K562 (cell line): ENCODE measurements around the gene HS3ST1. TPM values are rescaled to one million over a fixed set of nuclear protein-coding genes. Genes with fewer than 3 reads are reported as not detected.

ENCODE experiments used
- ATAC-seq: fragments of 200-7000 bp; cut with Tn5 transposase; 3 replicates; pipeline ENCODE4 v1.9.1; 2020; ENCODE audit warnings: moderate library complexity
- BruUV-seq: library from RNA; stranded (reverse); fragments of 400-500 nt; replicated peaks from 2 replicates; lab custom pipeline; 2021; lab: Mats Ljungman, UMichigan
- CTCF ChIA-PET: fragments of 300-600 bp; formaldehyde crosslinking; extraction: SDS; loops from one replicate; lab custom pipeline; 2021; ENCODE audit warnings: low intra/inter-chr PET ratio; lab: Yijun Ruan, JAX
- POLR2A ChIA-PET: fragments of 300-600, 350-650 bp; sonication (Branson Sonifier 250); formaldehyde crosslinking; extraction: SDS; loops from one replicate; lab custom pipeline; 2021; ENCODE audit warnings: antibody characterized with exemption, inconsistent platforms; lab: Yijun Ruan, JAX
- DNase-seq, 4 experiments: peaks; one replicate each; pipeline versions ENCODE4 v3.0.0 to v3.0.0-alpha.2; 2011 to 2018; ENCODE audit warnings: low spot score in 3 of 4, mixed read lengths in 3 of 4; ENCODE audit errors: extremely low read depth in 1 of 4
- FAIRE-seq: peaks from 2 replicates; lab custom pipeline; 2011; peaks lifted over from hg19 to GRCh38; lab: Jason Lieb, UNC
- H2AFZ ChIP-seq: 2 replicates; pipeline ENCODE4 v1.6.0; 2011; ENCODE audit warnings: low read depth, low read length, control low read depth, inconsistent platforms
- H3K27ac ChIP-seq: fragments of 200-600 bp; 3 replicates; pipeline ENCODE4 v1.8.0; 2011; ENCODE audit warnings: low read depth, mild to moderate bottlenecking, control low read depth, inconsistent platforms, low read length, moderate library complexity, mixed read lengths; ENCODE audit errors: extremely low read depth
- H3K27me3 ChIP-seq, 2 experiments: fragments of 300-600 bp in 1 of 2; 2 replicates in 1 of 2; 3 replicates in 1 of 2; pipeline versions ENCODE4 v1.6.0 to v1.8.0; 2011; ENCODE audit warnings: inconsistent platforms in 2 of 2, low read length in 2 of 2, mild to moderate bottlenecking in 1 of 2, mixed read lengths in 1 of 2, moderate library complexity in 1 of 2; ENCODE audit not compliant: control insufficient read depth in 2 of 2, insufficient read depth in 2 of 2
- H3K36me3 ChIP-seq: fragments of 300-600 bp; 3 replicates; pipeline ENCODE4 v1.8.0; 2011; ENCODE audit warnings: mild to moderate bottlenecking, low read length, inconsistent platforms; ENCODE audit not compliant: control insufficient read depth, insufficient read depth
- H3K4me1 ChIP-seq, 2 experiments: fragments of 200-600 bp in 1 of 2; replicated peaks in 1 of 2; 2 replicates in 1 of 2; 3 replicates in 1 of 2; pipeline versions ENCODE4 v1.5.1 to v1.8.0; 2011; ENCODE audit warnings: inconsistent platforms in 2 of 2, low read length in 2 of 2, mild to moderate bottlenecking in 1 of 2, mixed read lengths in 1 of 2, moderate library complexity in 1 of 2; ENCODE audit not compliant: control insufficient read depth in 2 of 2, insufficient read depth in 2 of 2
- H3K4me2 ChIP-seq: 2 replicates; pipeline ENCODE4 v1.6.1; 2011; ENCODE audit warnings: low read length, control low read depth, inconsistent platforms, mixed read lengths; ENCODE audit not compliant: insufficient read depth
- H3K4me3 ChIP-seq: fragments of 200-600 bp; sonication (generic), shearing (Covaris generic); 2 replicates; pipeline ENCODE4 v1.5.1; 2016; ENCODE audit warnings: control low read depth, inconsistent platforms
- H3K79me2 ChIP-seq: fragments of 200-600 bp; 3 replicates; pipeline ENCODE4 v1.8.0; 2011; ENCODE audit warnings: low read length, inconsistent platforms; ENCODE audit not compliant: control insufficient read depth, insufficient read depth
- H3K9ac ChIP-seq, 2 experiments: 2 replicates each; pipeline versions ENCODE4 v1.6.0 to v1.6.1; 2011; ENCODE audit warnings: low read depth in 2 of 2, low read length in 2 of 2, control low read depth in 1 of 2, inconsistent platforms in 1 of 2, mild to moderate bottlenecking in 1 of 2, mixed read lengths in 1 of 2; ENCODE audit not compliant: insufficient read depth in 1 of 2
- H3K9me1 ChIP-seq: one replicate; pipeline ENCODE4 v1.6.0; 2011; ENCODE audit warnings: inconsistent platforms, mild to moderate bottlenecking, low read length, moderate library complexity; ENCODE audit not compliant: control insufficient read depth, insufficient read depth
- H3K9me3 ChIP-seq: replicated peaks from 2 replicates; pipeline ENCODE4 v1.5.1; 2011; ENCODE audit warnings: low read depth, low read length, inconsistent platforms; ENCODE audit not compliant: control insufficient read depth, insufficient read depth
- H4K20me1 ChIP-seq: replicated peaks from 2 replicates; pipeline ENCODE4 v1.6.1; 2011; ENCODE audit warnings: low read length, inconsistent platforms, mixed read lengths; ENCODE audit not compliant: control insufficient read depth, insufficient read depth
- CTBP1 ChIP-seq: fragments of 450-650 bp; IDR thresholded peaks from 2 replicates; pipeline ENCODE4 v1.6.1; 2016; ENCODE audit warnings: borderline replicate concordance
- GATAD2B ChIP-seq: fragments of 450-650 bp; IDR thresholded peaks from 2 replicates; pipeline ENCODE4 v1.6.1; 2017; ENCODE audit warnings: mild to moderate bottlenecking, borderline replicate concordance
- PRMT5 ChIP-seq: sonication (generic); formaldehyde crosslinking; IDR thresholded peaks from 2 replicates; pipeline ENCODE4 v1.5.0; 2020; ENCODE audit warnings: missing genetic modification reagents
- ZNF512 ChIP-seq: IDR thresholded peaks from 2 replicates; pipeline ENCODE4 v1.6.1; 2016; ENCODE audit warnings: missing genetic modification characterization, missing compliant biosample characterization
- WGBS: fragments of 100-300 bp; shearing (Covaris generic); methylation state at CpG from one replicate; pipeline ENCODE4 v1.1.6; 2016; ENCODE audit warnings: low coverage, mixed read lengths; ENCODE audit not compliant: insufficient coverage; ENCODE audit errors: missing lambda C conversion rate; 5-methylcytosine and 5-hydroxymethylcytosine counted together
- in situ Hi-C: fragments of 300-500 bp; cut with MboI; formaldehyde crosslinking; loops from 4 replicates; pipeline ENCODE4 v1.15.0; 2018; ENCODE audit warnings: inconsistent platforms, mixed read lengths
- intact Hi-C: fragments of 100-400 bp; cut with micrococcal nuclease; formaldehyde crosslinking; loops from 2 replicates; pipeline ENCODE4 v1.14.2; 2022
- polyA plus RNA-seq, 8 experiments: library from polyadenylated mRNA; depleted of rRNA in 4 of 8; stranded (reverse) in 5 of 8; unstranded in 3 of 8; fragments of >200 nt; fragmentation: Nextera tagmentation in 2 of 8; fragmentation: Illumina TruSeq in 1 of 8; extraction: Ambion mirVana in 2 of 8; extraction: Trizol in 1 of 8; gene quantifications; 2 replicates each; pipeline versions ENCODE4 v1.2.1 to v1.2.3, GENCODE V29; 2011 to 2014; ENCODE audit warnings: inconsistent platforms in 1 of 8, missing spikeins in 1 of 8
- total RNA-seq, 7 experiments: library from RNA; depleted of rRNA in 6 of 7; stranded (reverse); fragments of >200 nt in 6 of 7; fragmentation: Illumina TruSeq in 2 of 7; extraction: Trizol in 2 of 7; gene quantifications; 2 replicates each; pipeline versions ENCODE4 v1.2.1 to v1.2.3, GENCODE V29; 2011 to 2021; ENCODE audit warnings: low replicate concordance in 1 of 7
- TF ChIP-seq, protein P1 (sequence below): sonication (generic); formaldehyde crosslinking; IDR thresholded peaks from 2 replicates; pipeline ENCODE4 v1.8.1; 2022; ENCODE audit warnings: missing genetic modification reagents

The HS3ST1 gene
- total and polyA plus RNA-seq, 9 of the 15 experiments (the other 6 are each of a cell fraction or from before 2014, with no cell fraction given), result 0.02 TPM; not detected in 8

DNA sequence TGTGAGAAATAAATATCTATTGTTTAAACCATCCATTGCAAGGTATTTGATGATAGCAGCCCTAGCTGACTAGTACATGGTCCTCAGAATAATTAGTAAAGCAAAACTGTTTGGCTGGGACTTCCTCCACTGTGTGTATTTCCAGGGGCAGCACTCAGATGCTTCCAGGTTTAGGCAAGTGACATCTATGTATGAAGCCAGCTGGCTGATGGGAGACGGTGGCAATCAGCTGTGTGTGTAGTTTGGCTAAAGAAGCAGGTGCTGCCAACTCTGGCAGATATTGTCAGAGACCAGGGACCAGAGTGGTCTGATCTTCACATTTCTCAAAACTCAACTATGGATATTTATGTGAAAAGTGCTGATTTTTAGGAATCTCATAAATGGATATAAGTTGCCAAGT, 19.1 kb downstream of the HS3ST1 start:
- no peaks in the 10 kb centered on the region for H3K9me1 ChIP-seq
- in situ Hi-C loops (loop anchor here (25.0 kb wide), 2 partner anchors 822 to 1247 kb away; no protein-coding TSS in a partner anchor), intact Hi-C loops (no loop called here)
- 0% methylated on average over 1 of the region's 1 CpG for WGBS
- H3K27ac ChIP-seq, result no peak overlapping the region
- FAIRE-seq, result no peak
- H3K4me2 ChIP-seq, result no peak overlapping the region
- no peak for TF ChIP-seq GATAD2B
- TF ChIP-seq, protein P1, sequence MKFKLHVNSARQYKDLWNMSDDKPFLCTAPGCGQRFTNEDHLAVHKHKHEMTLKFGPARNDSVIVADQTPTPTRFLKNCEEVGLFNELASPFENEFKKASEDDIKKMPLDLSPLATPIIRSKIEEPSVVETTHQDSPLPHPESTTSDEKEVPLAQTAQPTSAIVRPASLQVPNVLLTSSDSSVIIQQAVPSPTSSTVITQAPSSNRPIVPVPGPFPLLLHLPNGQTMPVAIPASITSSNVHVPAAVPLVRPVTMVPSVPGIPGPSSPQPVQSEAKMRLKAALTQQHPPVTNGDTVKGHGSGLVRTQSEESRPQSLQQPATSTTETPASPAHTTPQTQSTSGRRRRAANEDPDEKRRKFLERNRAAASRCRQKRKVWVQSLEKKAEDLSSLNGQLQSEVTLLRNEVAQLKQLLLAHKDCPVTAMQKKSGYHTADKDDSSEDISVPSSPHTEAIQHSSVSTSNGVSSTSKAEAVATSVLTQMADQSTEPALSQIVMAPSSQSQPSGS, result no peak
- H2AFZ ChIP-seq, result no peak overlapping the region
- no peak for ATAC-seq
- no peak overlapping the region for H3K9ac ChIP-seq
- no peaks in the 10 kb centered on the region for H3K4me1 ChIP-seq
- no peaks in the 10 kb centered on the region for H3K36me3 ChIP-seq
- CTCF ChIA-PET, result no interaction called here
- H3K4me3 ChIP-seq, result no peak overlapping the region
- no peaks in the 10 kb centered on the region for H3K79me2 ChIP-seq
- H4K20me1 ChIP-seq, result no peaks in the 10 kb centered on the region
- DNase-seq, result no peak
- no peaks in the 10 kb centered on the region for H3K27me3 ChIP-seq
- POLR2A ChIA-PET, result no interaction called here
- no TSS peak for BruUV-seq
- no peaks in the 10 kb centered on the region for H3K9me3 ChIP-seq

- Histone ChIP-seq H3K4me1 (no peaks in the 10 kb centered on the region), H4K20me1 (no peaks in the 10 kb centered on the region), H3K9ac (no peak overlapping the region), H3K36me3 (no peaks in the 10 kb centered on the region), H3K79me2 (no peaks in the 10 kb centered on the region), H3K27me3 (no peaks in the 10 kb centered on the region), H3K4me3 (no peak overlapping the region), H3K27ac (no peak overlapping the region), H3K9me1 (no peaks in the 10 kb centered on the region), H3K9me3 (no peaks in the 10 kb centered on the region), H2AFZ (no peak overlapping the region), H3K4me2 (no peak overlapping the region)
- DNase-seq, result no peak
- in situ Hi-C loops, result loop anchor here (25.0 kb wide), 2 partner anchors 821 to 1246 kb away; no protein-coding TSS in a partner anchor
- no peak for FAIRE-seq
- intact Hi-C loops, result no loop called here
- ATAC-seq, result no peak
- BruUV-seq, result no TSS peak
- ChIA-PET POLR2A (no interaction called here), CTCF (no interaction called here)
- 0% methylated on average over 5 of the region's 5 CpGs for WGBS
- no peak for TF ChIP-seq PRMT5 (CRISPR knock-in tag)
- no peak for TF ChIP-seq CTBP1
- TF ChIP-seq ZNF512 (tag), result no peak
These were observed 20.3 kb downstream of the HS3ST1 start for GRCh38 chr4:11408233-11408967.
